Ovary (tissue), 9 donors: ENCODE measurements around the gene WWTR1. TPM values are rescaled to one million over a fixed set of nuclear protein-coding genes. Genes with fewer than 3 reads are reported as not detected.

Experiments used
- DNase-seq, 5 donors: peaks; one replicate each; pipeline ENCODE4 v3.0.0-alpha.2; 2019 to 2020
- H3K27ac ChIP-seq, 2 donors: fragments of 200-600 bp; one replicate each; pipeline versions ENCODE4 v1.5.1 to v1.8.0; 2019 to 2022
- H3K27me3 ChIP-seq: fragments of 200-600 bp; one replicate; pipeline ENCODE4 v1.8.0; 2022
- H3K36me3 ChIP-seq: fragments of 200-600 bp; sonication (generic); one replicate; pipeline ENCODE4 v1.5.1; 2019
- H3K4me1 ChIP-seq: one replicate; pipeline ENCODE4 v1.8.1; 2013; ENCODE audit warnings: mild to moderate bottlenecking, moderate library complexity; ENCODE audit not compliant: insufficient read depth
- H3K4me3 ChIP-seq: fragments of 200-600 bp; sonication (generic); one replicate; pipeline ENCODE4 v1.5.1; 2017
- H3K9me3 ChIP-seq, 2 donors: fragments of 200-600 bp in 1 of 2; sonication (generic) in 1 of 2; one replicate each; pipeline versions ENCODE4 v1.5.1 to v1.8.1; 2013 to 2019; ENCODE audit warnings: mild to moderate bottlenecking in 1 of 2, moderate library complexity in 1 of 2
- CTCF ChIP-seq, 3 donors: fragments of 450-650 bp in 2 of 3; fragments of 200-600 bp in 1 of 3; IDR thresholded peaks; one replicate each; pipeline versions ENCODE4 v1.5.1 to v1.8.0; 2016 to 2022; ENCODE audit warnings: antibody characterized with exemption in 3 of 3, mild to moderate bottlenecking in 1 of 3
- EP300 ChIP-seq: sonication (generic); formaldehyde crosslinking; IDR thresholded peaks from one replicate; pipeline ENCODE4 v1.6.1; 2017; ENCODE audit warnings: antibody characterized with exemption
- POLR2A ChIP-seq: fragments of 450-650 bp; IDR thresholded peaks from one replicate; pipeline ENCODE4 v1.6.1; 2017; ENCODE audit warnings: antibody characterized with exemption, mild to moderate bottlenecking, moderate library complexity
- WGBS, 3 donors: extraction: QIAGEN DNeasy Blood & Tissue Kit in 1 of 3; methylation state at CpG; one replicate each; pipeline versions ENCODE4 v1.1.5 to v1.1.7; 2013 to 2017; 5-methylcytosine and 5-hydroxymethylcytosine counted together
- intact Hi-C, 4 donors: fragments of 100-400 bp; cut with DNase I; formaldehyde crosslinking; loops; one replicate each; pipeline versions ENCODE4 v1.11.0 to v1.15.1; 2022 to 2023
- polyA plus RNA-seq, 2 donors: library from polyadenylated mRNA; stranded (reverse); fragments of 200-250 nt in 1 of 2; fragments of 350-450 nt in 1 of 2; fragmentation: Illumina TruSeq in 1 of 2; extraction: RNeasy Lipid Tissue Mini Kit (QIAGEN cat#74804) in 1 of 2; gene quantifications; one replicate each; pipeline ENCODE4 v1.2.3, GENCODE V29; 2013 to 2014
- total RNA-seq, 7 donors: library from RNA; depleted of rRNA in 2 of 7; stranded (reverse); fragments of >200 nt in 2 of 7; fragmentation: NEBNext Ultra II Directional in 3 of 7; extraction: Animal tissue kit (Norgen Biotek cat#: 25700) in 3 of 7; gene quantifications; one replicate each; pipeline versions ENCODE4 v1.1.0 to v1.2.4, GENCODE V29; 2016 to 2023
- donor health status: DM: no; HTN: no; CAD: no; lungs with moderate emphysema.
- donor health status: DM: no; HTN: no; CAD: no.
- donor health status: Bipolar disorder and iron deficiency.
- donor health status: DM: yes; HTN: yes; CAD: no.
- donor health status: DM: no; HTN: no; CAD: no.
- donor health status: DM: yes; HTN: yes; CAD: no.

WWTR1 gene
- total and polyA plus RNA-seq, 9 donors, result 65.4 to 160 (median 96.4) TPM

- DNase-seq, result no peak
- H3K27me3 ChIP-seq, result no peaks in the 10 kb centered on the region
- no peak overlapping the region for H3K4me3 ChIP-seq
- H3K9me3 ChIP-seq, result no peaks in the 10 kb centered on the region
- WGBS, 3 donors, result 88 to 98% (median 93%) methylated on average over 2 of the region's 2 CpGs
- H3K4me1 ChIP-seq, result peaks cover 32% of the 10 kb centered on the region
- TF ChIP-seq CTCF (IDR thresholded peaks at IDR 0.05) (no peak), POLR2A (no peak), EP300 (no peak)
- intact Hi-C loops, result loop anchor here in 1 of 4 donors (10.0 kb wide), 1 partner anchor 77 kb away; the partner anchor contains the start of gene WWTR1
- H3K27ac ChIP-seq, result peak overlapping the region in 1 of 2 donors; percentile 39
- no peaks in the 10 kb centered on the region for H3K36me3 ChIP-seq
These were observed 80.0 kb downstream of the WWTR1 start for GRCh38 chr3:149577801-149578200.

GRCh38 chr3:149575961-149576564 lies 81.8 kb downstream of the WWTR1 start:
- whole genome bisulfite sequencing, 3 donors, result 10 to 16% (median 15%) methylated on average over 5 of the region's 5 CpGs
- Histone ChIP-seq H3K9me3 (no peaks in the 10 kb centered on the region), H3K4me3 (no peak overlapping the region), H3K27me3 (no peaks in the 10 kb centered on the region), H3K4me1 (peaks cover 27% of the 10 kb centered on the region), H3K27ac (peak overlapping the region; percentile 25 to 72), H3K36me3 (no peaks in the 10 kb centered on the region)
- TF ChIP-seq POLR2A (no peak), EP300 (no peak), CTCF (IDR thresholded peaks at IDR 0.05) (no peak)
- intact Hi-C loops, result loop anchor here in 1 of 4 donors (10.0 kb wide), 1 partner anchor 79 kb away; the partner anchor contains the start of gene WWTR1
- peak in 3 of 5 donors; percentile 36 to 69 (median 40) for DNase-seq

- Histone ChIP-seq H3K4me1 (peaks cover 25% of the 10 kb centered on the region), H3K4me3 (no peak overlapping the region), H3K27ac (peak overlapping the region; percentile 25 to 72), H3K36me3 (no peaks in the 10 kb centered on the region), H3K9me3 (no peaks in the 10 kb centered on the region), H3K27me3 (no peaks in the 10 kb centered on the region)
- intact Hi-C loops, result loop anchor here in 1 of 4 donors (10.0 kb wide), 1 partner anchor 79 kb away; the partner anchor contains the start of gene WWTR1
- DNase-seq, result peak; percentile 49 to 64 (median 62)
- no peak for TF ChIP-seq CTCF (IDR thresholded peaks at IDR 0.05)
- no peak for TF ChIP-seq EP300
- WGBS, 3 donors, result 3 to 8% (median 6%) methylated on average over 7 of the region's 7 CpGs
These were observed 82.4 kb downstream of the WWTR1 start for GRCh38 chr3:149575213-149575960.

GRCh38 chr3:149572796-149573414 lies 84.9 kb downstream of the WWTR1 start:
- no peak overlapping the region for H3K27ac ChIP-seq
- intact Hi-C loops, result loop anchor here in 1 of 4 donors (10.0 kb wide), 1 partner anchor 82 kb away; the partner anchor contains the start of gene WWTR1
- DNase-seq, result no peak

More at GRCh38 chr3:149572796-149573414, 84.9 kb downstream of the WWTR1 start:
- TF ChIP-seq EP300, result no peak
- no peak for TF ChIP-seq POLR2A
- TF ChIP-seq CTCF (IDR thresholded peaks at IDR 0.05), result no peak
- Histone ChIP-seq H3K27me3 (no peaks in the 10 kb centered on the region), H3K4me3 (no peak overlapping the region), H3K9me3 (no peaks in the 10 kb centered on the region), H3K36me3 (no peaks in the 10 kb centered on the region), H3K4me1 (peaks cover 15% of the 10 kb centered on the region)
- 60 to 72% (median 61%) methylated on average over 6 of the region's 6 CpGs for WGBS, 3 donors
